Neuronal stem cell (in vitro differentiated cells): ENCODE data around the gene FILIP1L.

Experiments
- DNase-seq: peaks from one replicate; pipeline ENCODE4 v3.0.0-alpha.2; 2013; ENCODE audit warnings: low spot score
- H2AFZ ChIP-seq: one replicate; pipeline ENCODE4 v1.6.1; 2013; ENCODE audit warnings: mild to moderate bottlenecking, low read length, inconsistent platforms
- H2AK5ac ChIP-seq: 2 replicates; pipeline ENCODE4 v1.6.1; 2013; ENCODE audit warnings: low read depth, mild to moderate bottlenecking, inconsistent platforms, low read length, moderate library complexity, mixed read lengths
- H2BK120ac ChIP-seq: 2 replicates; pipeline ENCODE4 v1.6.1; 2013; ENCODE audit warnings: low read depth, mild to moderate bottlenecking, inconsistent platforms, low read length, moderate library complexity, mixed read lengths
- H2BK12ac ChIP-seq: one replicate; pipeline ENCODE4 v1.6.1; 2013; ENCODE audit warnings: low read length, inconsistent platforms
- H2BK15ac ChIP-seq: 2 replicates; pipeline ENCODE4 v1.6.1; 2013; ENCODE audit warnings: mild to moderate bottlenecking, low read length, inconsistent platforms, mixed read lengths
- H2BK5ac ChIP-seq: one replicate; pipeline ENCODE4 v1.6.1; 2013; ENCODE audit warnings: inconsistent platforms, mild to moderate bottlenecking, low read length, moderate library complexity
- H3K14ac ChIP-seq: one replicate; pipeline ENCODE4 v1.6.1; 2013; ENCODE audit warnings: low read length, inconsistent platforms
- H3K18ac ChIP-seq: 2 replicates; pipeline ENCODE4 v1.6.1; 2013; ENCODE audit warnings: low read length, inconsistent platforms
- H3K23ac ChIP-seq: 2 replicates; pipeline ENCODE4 v1.6.1; 2013; ENCODE audit warnings: low read depth, mild to moderate bottlenecking, mixed read lengths, low read length, inconsistent platforms; ENCODE audit not compliant: poor library complexity
- H3K27ac ChIP-seq: replicated peaks from 3 replicates; pipeline ENCODE4 v1.5.1; 2013; ENCODE audit warnings: low read length, inconsistent platforms
- H3K27me3 ChIP-seq, 3 experiments: 2 replicates each; pipeline ENCODE4 v1.6.1; 2013; ENCODE audit warnings: low read length in 3 of 3, mild to moderate bottlenecking in 2 of 3, inconsistent platforms in 1 of 3, low read depth in 1 of 3, mixed read lengths in 1 of 3, moderate library complexity in 1 of 3; ENCODE audit not compliant: control insufficient read depth in 3 of 3, insufficient read depth in 3 of 3
- H3K36me3 ChIP-seq, 2 donors: replicated peaks in 1 of 2; 2 replicates each; pipeline ENCODE4 v1.6.1; 2013; ENCODE audit warnings: low read length in 2 of 2; ENCODE audit not compliant: control insufficient read depth in 2 of 2, insufficient read depth in 2 of 2
- H3K4ac ChIP-seq: 2 replicates; pipeline ENCODE4 v1.6.1; 2013; ENCODE audit warnings: inconsistent platforms, mild to moderate bottlenecking, low read length, moderate library complexity
- H3K4me1 ChIP-seq, 2 donors: 1 replicate in 1 of 2; 2 replicates in 1 of 2; pipeline ENCODE4 v1.6.1; 2013; ENCODE audit warnings: low read length in 2 of 2, low read depth in 1 of 2; ENCODE audit not compliant: control insufficient read depth in 2 of 2, insufficient read depth in 1 of 2
- H3K4me2 ChIP-seq: one replicate; pipeline ENCODE4 v1.6.1; 2013; ENCODE audit warnings: mild to moderate bottlenecking, low read length, inconsistent platforms; ENCODE audit not compliant: insufficient read depth, poor library complexity, severe bottlenecking
- H3K4me3 ChIP-seq, 2 donors: 2 replicates each; pipeline ENCODE4 v1.5.1; 2013; ENCODE audit warnings: low read length in 2 of 2, mild to moderate bottlenecking in 2 of 2, inconsistent platforms in 1 of 2, moderate library complexity in 1 of 2
- H3K79me1 ChIP-seq: one replicate; pipeline ENCODE4 v1.6.1; 2013; ENCODE audit warnings: low read depth, mild to moderate bottlenecking, inconsistent platforms, low read length, moderate library complexity
- H3K9ac ChIP-seq: one replicate; pipeline ENCODE4 v1.6.1; 2013; ENCODE audit warnings: mild to moderate bottlenecking, low read depth, low read length, inconsistent platforms; ENCODE audit not compliant: poor library complexity
- H3K9me3 ChIP-seq, 2 donors: replicated peaks in 1 of 2; 2 replicates each; pipeline versions ENCODE3 to v1.6.1; 2013; ENCODE audit warnings: low read length in 2 of 2, mild to moderate bottlenecking in 2 of 2, inconsistent platforms in 1 of 2, low read depth in 1 of 2, mixed read lengths in 1 of 2, moderate library complexity in 1 of 2; ENCODE audit not compliant: control insufficient read depth in 2 of 2, insufficient read depth in 1 of 2
- H4K8ac ChIP-seq: one replicate; pipeline ENCODE4 v1.6.1; 2013; ENCODE audit warnings: low read depth, mild to moderate bottlenecking, inconsistent platforms, low read length, moderate library complexity
- H4K91ac ChIP-seq: one replicate; pipeline ENCODE4 v1.6.1; 2013; ENCODE audit warnings: low read length, low read depth, mild to moderate bottlenecking, inconsistent platforms; ENCODE audit not compliant: poor library complexity
- WGBS, 2 donors: extraction: QIAGEN DNeasy Blood & Tissue Kit; methylation state at CpG; one replicate each; pipeline ENCODE4 v1.1.7; 2013; ENCODE audit warnings: missing lambda C conversion rate in 2 of 2, mixed read lengths in 1 of 2; ENCODE audit not compliant: insufficient read length in 2 of 2, insufficient replicate concordance in 1 of 2; ENCODE audit errors: extremely low coverage in 2 of 2; 5-methylcytosine and 5-hydroxymethylcytosine counted together

Gene FILIP1L

DNA sequence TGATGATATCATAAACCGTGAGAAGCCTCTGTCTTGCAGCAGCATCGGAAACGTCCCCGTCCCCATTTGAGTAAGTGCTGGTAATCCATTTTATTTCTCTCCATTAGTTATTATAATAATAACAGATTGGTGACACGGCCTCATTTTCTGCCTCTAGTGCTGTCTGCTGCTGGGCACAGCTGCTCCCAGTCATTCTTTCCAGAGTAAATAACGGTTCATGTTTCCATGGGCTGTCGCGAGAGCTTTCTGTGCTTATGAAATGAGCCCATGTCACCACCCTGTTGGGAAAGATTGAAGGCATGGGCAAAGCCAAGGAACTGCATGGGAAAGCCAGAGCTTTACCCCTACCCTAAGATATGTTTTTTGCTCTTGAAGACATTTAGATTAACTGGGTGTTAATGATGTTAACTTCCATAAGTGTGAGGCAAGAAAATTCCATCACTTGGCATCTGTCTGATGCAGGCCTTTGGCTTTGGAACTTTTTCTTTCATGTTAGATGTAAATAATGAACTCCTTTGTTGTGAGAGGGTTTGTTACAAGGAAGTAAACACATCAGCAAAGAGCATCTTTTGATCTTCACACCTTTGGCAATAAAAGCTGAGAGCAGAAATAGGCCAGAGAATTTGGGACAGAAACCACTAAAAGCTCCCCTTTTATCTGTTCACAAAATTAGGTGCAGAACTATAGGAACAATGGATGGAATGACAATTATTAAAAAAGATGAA, 141.8 kb downstream of the FILIP1L start:
- Histone ChIP-seq H2BK15ac (no peak overlapping the region), H3K27ac (no peak overlapping the region), H3K36me3 (no peaks in the 10 kb centered on the region), H3K23ac (no peak overlapping the region), H3K9me3 (no peaks in the 10 kb centered on the region), H3K4me3 (no peak overlapping the region), H3K27me3 (no peaks in the 10 kb centered on the region), H3K4me2 (no peak overlapping the region), H2BK120ac (no peak overlapping the region), H4K91ac (no peak overlapping the region), H2BK12ac (no peak overlapping the region), H3K18ac (no peak overlapping the region), H3K4me1 (peaks cover 1 to 20% of the 10 kb centered on the region in 2 donors), H3K4ac (no peak overlapping the region), H2AK5ac (no peak overlapping the region), H3K14ac (no peak overlapping the region), H4K8ac (no peak overlapping the region), H2BK5ac (no peak overlapping the region), H3K9ac (no peak overlapping the region), H3K79me1 (no peaks in the 10 kb centered on the region), H2AFZ (no peak overlapping the region)
- WGBS, 2 donors = no CpG with 5 or more reads among the region's 8 CpGs
- no peak for DNase-seq

- WGBS, 2 donors = no CpG with 5 or more reads among the region's 3 CpGs
- Histone ChIP-seq H2AK5ac (no peak overlapping the region), H3K9ac (no peak overlapping the region)
Observed at GRCh38 chr3:99971761-99972160, 142.5 kb downstream of the FILIP1L start.

GRCh38 chr3:99970198-99970597, 144.1 kb downstream of the FILIP1L start:
- no peak overlapping the region for H3K23ac ChIP-seq
- no CpG with 5 or more reads among the region's 1 CpG for WGBS, 2 donors
- H3K18ac ChIP-seq = no peak overlapping the region
- H3K4ac ChIP-seq = no peak overlapping the region
- no peak overlapping the region for H2BK15ac ChIP-seq
- H3K14ac ChIP-seq = no peak overlapping the region
- H2BK5ac ChIP-seq = no peak overlapping the region
- H3K27me3 ChIP-seq = no peaks in the 10 kb centered on the region
- DNase-seq = no peak
- H2AK5ac ChIP-seq = no peak overlapping the region
- no peak overlapping the region for H4K8ac ChIP-seq
- H3K79me1 ChIP-seq = no peaks in the 10 kb centered on the region
- H2BK12ac ChIP-seq = no peak overlapping the region
- no peak overlapping the region for H2BK120ac ChIP-seq
- H3K4me2 ChIP-seq = no peak overlapping the region
- H3K27ac ChIP-seq = no peak overlapping the region
- no peak overlapping the region for H4K91ac ChIP-seq
- no peaks in the 10 kb centered on the region for H3K36me3 ChIP-seq
- no peak overlapping the region for H3K4me3 ChIP-seq
- H3K4me1 ChIP-seq = peaks cover 1 to 20% of the 10 kb centered on the region in 2 donors
- H3K9ac ChIP-seq = no peak overlapping the region
- H2AFZ ChIP-seq = no peak overlapping the region
- H3K9me3 ChIP-seq = no peaks in the 10 kb centered on the region

More at GRCh38 chr3:99971761-99972160, 142.5 kb downstream of the FILIP1L start:
- Histone ChIP-seq H3K36me3 (no peaks in the 10 kb centered on the region), H3K27ac (no peak overlapping the region), H2BK12ac (no peak overlapping the region), H4K8ac (no peak overlapping the region), H3K4ac (no peak overlapping the region), H2AFZ (no peak overlapping the region), H3K4me1 (peaks cover 1 to 20% of the 10 kb centered on the region in 2 donors), H3K4me2 (no peak overlapping the region), H2BK15ac (no peak overlapping the region), H3K18ac (no peak overlapping the region), H2BK120ac (no peak overlapping the region), H3K14ac (no peak overlapping the region), H3K79me1 (no peaks in the 10 kb centered on the region), H3K4me3 (no peak overlapping the region), H3K27me3 (no peaks in the 10 kb centered on the region), H2BK5ac (no peak overlapping the region), H3K23ac (no peak overlapping the region), H4K91ac (no peak overlapping the region), H3K9me3 (no peaks in the 10 kb centered on the region)
- DNase-seq = no peak

DNA sequence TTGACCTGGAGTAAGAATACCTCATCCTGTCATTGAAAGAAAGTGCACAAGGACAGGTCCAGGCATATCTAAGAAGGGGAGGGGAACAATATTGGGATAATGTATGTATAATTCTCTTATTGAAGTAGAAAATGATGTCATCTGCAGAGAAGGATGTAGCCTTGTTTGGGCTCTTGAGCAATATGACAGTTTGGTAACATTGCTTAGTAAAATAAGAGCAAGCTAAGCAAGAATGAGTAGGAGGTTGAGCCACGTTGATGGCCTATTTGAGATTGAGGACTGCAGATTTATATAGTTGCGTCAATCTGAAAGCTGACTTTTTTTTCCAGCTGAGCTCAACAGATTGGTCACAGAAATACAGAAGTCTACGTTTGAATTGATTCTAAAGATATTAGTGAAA, 145.2 kb downstream of the FILIP1L start:
- Histone ChIP-seq H2AFZ (no peak overlapping the region), H3K4me1 (peaks cover 1 to 20% of the 10 kb centered on the region in 2 donors), H3K36me3 (no peaks in the 10 kb centered on the region), H4K91ac (no peak overlapping the region), H2BK12ac (no peak overlapping the region), H2AK5ac (no peak overlapping the region), H3K9ac (no peak overlapping the region), H3K27ac (no peak overlapping the region), H2BK5ac (no peak overlapping the region), H3K79me1 (no peaks in the 10 kb centered on the region), H3K27me3 (no peaks in the 10 kb centered on the region), H3K4me2 (no peak overlapping the region), H3K9me3 (no peaks in the 10 kb centered on the region), H3K23ac (no peak overlapping the region), H3K4ac (no peak overlapping the region), H2BK15ac (no peak overlapping the region), H3K14ac (no peak overlapping the region), H3K18ac (no peak overlapping the region), H4K8ac (no peak overlapping the region), H3K4me3 (no peak overlapping the region), H2BK120ac (no peak overlapping the region)
- DNase-seq = no peak
- no CpG with 5 or more reads among the region's 3 CpGs for WGBS, 2 donors
